HepG2 (cell line): ENCODE measurements around the gene POLR3E. TPM values are rescaled to one million over a fixed set of nuclear protein-coding genes. Genes with fewer than 3 reads are reported as not detected.
A peak's percentile ranks its signal among the peaks of the same experiment; 100 is the strongest.

ENCODE experiments used
- ATAC-seq: fragments of 200-7000 bp; cut with Tn5 transposase; 3 replicates; pipeline ENCODE4 v1.9.1; 2020; ENCODE audit warnings: mild to moderate bottlenecking, moderate library complexity
- BruUV-seq: library from RNA; stranded (reverse); fragments of 400-500 nt; replicated peaks from 2 replicates; lab custom pipeline; 2021; lab: Mats Ljungman, UMichigan
- CTCF ChIA-PET: fragments of 300-600 bp; formaldehyde crosslinking; extraction: SDS; loops from one replicate; lab custom pipeline; 2021; ENCODE audit warnings: low total read pairs, inconsistent platforms, low intra/inter-chr PET ratio; lab: Yijun Ruan, JAX
- POLR2A ChIA-PET: fragments of 350-600 bp; sonication (Branson Sonifier 250); formaldehyde crosslinking; loops from one replicate; lab custom pipeline; 2020; ENCODE audit warnings: antibody characterized with exemption, inconsistent platforms; lab: Yijun Ruan, JAX
- DNase-seq: peaks from one replicate; pipeline ENCODE4 v3.0.0-alpha.2; 2015; ENCODE audit warnings: low spot score
- FAIRE-seq: peaks from 3 replicates; lab custom pipeline; 2011; peaks lifted over from hg19 to GRCh38; lab: Jason Lieb, UNC
- H2AFZ ChIP-seq: one replicate; pipeline ENCODE4 v1.6.1; 2011; ENCODE audit warnings: low read length, inconsistent platforms
- H3K27ac ChIP-seq: fragments of 300-600 bp; 3 replicates; pipeline ENCODE4 v1.8.0; 2011; ENCODE audit warnings: mixed run types, mild to moderate bottlenecking, mixed read lengths, low read length, inconsistent platforms; ENCODE audit not compliant: insufficient read depth; ENCODE audit errors: extremely low read length
- H3K27me3 ChIP-seq, 2 experiments: fragments of 200-600 bp in 1 of 2; 2 replicates in 1 of 2; 3 replicates in 1 of 2; pipeline versions ENCODE4 v1.6.0 to v1.8.0; 2011; ENCODE audit warnings: low read length in 2 of 2, mild to moderate bottlenecking in 2 of 2, moderate library complexity in 2 of 2, inconsistent platforms in 1 of 2; ENCODE audit not compliant: insufficient read depth in 2 of 2, control insufficient read depth in 1 of 2
- H3K36me3 ChIP-seq, 2 experiments: fragments of 200-600 bp in 1 of 2; replicated peaks in 1 of 2; 2 replicates in 1 of 2; 3 replicates in 1 of 2; pipeline versions ENCODE4 v1.5.1 to v1.8.0; 2011; ENCODE audit warnings: low read length in 2 of 2, inconsistent platforms in 1 of 2; ENCODE audit not compliant: insufficient read depth in 2 of 2, control insufficient read depth in 1 of 2
- H3K4me1 ChIP-seq: 2 replicates; pipeline ENCODE4 v1.5.1; 2012; ENCODE audit warnings: low read length, inconsistent platforms; ENCODE audit not compliant: insufficient read depth
- H3K4me2 ChIP-seq: 2 replicates; pipeline ENCODE4 v1.6.0; 2011; ENCODE audit warnings: low read depth, low read length, inconsistent platforms
- H3K4me3 ChIP-seq, 3 experiments: fragments of 200-600 bp in 1 of 3; sonication (generic), shearing (Covaris generic) in 1 of 3; replicated peaks in 1 of 3; 2 replicates each; pipeline ENCODE4 v1.5.1; 2011 to 2016; ENCODE audit warnings: low read length in 3 of 3, inconsistent platforms in 2 of 3, low read depth in 2 of 3, mild to moderate bottlenecking in 2 of 3, control low read depth in 1 of 3, mixed read lengths in 1 of 3; ENCODE audit not compliant: insufficient read depth in 1 of 3
- H3K79me2 ChIP-seq: one replicate; pipeline ENCODE4 v1.6.1; 2011; ENCODE audit warnings: low read length, inconsistent platforms; ENCODE audit not compliant: insufficient read depth
- H3K9ac ChIP-seq: 2 replicates; pipeline ENCODE4 v1.6.0; 2011; ENCODE audit warnings: mild to moderate bottlenecking, low read depth, low read length, inconsistent platforms; ENCODE audit not compliant: insufficient read depth
- H3K9me3 ChIP-seq: 2 replicates; pipeline ENCODE4 v1.5.1; 2012; ENCODE audit warnings: mild to moderate bottlenecking, low read length
- H4K20me1 ChIP-seq: 2 replicates; pipeline ENCODE4 v1.6.0; 2011; ENCODE audit warnings: inconsistent platforms, mild to moderate bottlenecking, low read length, moderate library complexity; ENCODE audit not compliant: insufficient read depth
- AGO2 ChIP-seq: fragments of 200-400 bp; formaldehyde crosslinking; optimal IDR thresholded peaks from 2 replicates; pipeline ENCODE3; 2017; ENCODE audit warnings: mild to moderate bottlenecking, low read depth, low read length, moderate library complexity
- ARNT2 ChIP-seq: sonication (generic); formaldehyde crosslinking; IDR thresholded peaks from 2 replicates; pipeline ENCODE4 v1.8.0; 2022; ENCODE audit warnings: mild to moderate bottlenecking, low read depth, missing genetic modification reagents, moderate library complexity
- CC2D1A ChIP-seq: sonication (generic); formaldehyde crosslinking; IDR thresholded peaks from 2 replicates; pipeline ENCODE4 v1.8.1; 2023; ENCODE audit warnings: mild to moderate bottlenecking, missing genetic modification reagents
- EED ChIP-seq: sonication (generic); formaldehyde crosslinking; IDR thresholded peaks from 2 replicates; pipeline ENCODE4 v1.5.0; 2020; ENCODE audit warnings: mild to moderate bottlenecking, missing genetic modification reagents
- HBP1 ChIP-seq: IDR thresholded peaks from 2 replicates; pipeline ENCODE4 v1.6.1; 2016; ENCODE audit warnings: low read depth, control low read depth
- HIVEP1 ChIP-seq: sonication (generic); formaldehyde crosslinking; IDR thresholded peaks from 2 replicates; pipeline ENCODE4 v1.4.0; 2020; ENCODE audit warnings: mild to moderate bottlenecking, missing genetic modification reagents
- JUNB ChIP-seq: sonication (generic); formaldehyde crosslinking; IDR thresholded peaks from 2 replicates; pipeline ENCODE4 v1.8.0; 2022; ENCODE audit warnings: missing genetic modification reagents, mild to moderate bottlenecking, borderline replicate concordance
- MAFK ChIP-seq, 2 experiments: IDR thresholded peaks in 1 of 2; conservative IDR thresholded peaks in 1 of 2; 2 replicates each; pipeline ENCODE4 v1.6.1; 2011; ENCODE audit warnings: improper control_type of control experiment in 2 of 2, low read length in 2 of 2
- PHF8 ChIP-seq: sonication (generic); formaldehyde crosslinking; IDR thresholded peaks from 2 replicates; pipeline ENCODE4 v1.5.0; 2020; ENCODE audit warnings: missing genetic modification reagents
- RCOR2 ChIP-seq: IDR thresholded peaks from 2 replicates; pipeline ENCODE4 v1.6.1; 2016; ENCODE audit warnings: missing biosample characterization, missing genetic modification reagents
- RFX5 ChIP-seq: IDR thresholded peaks from 2 replicates; pipeline ENCODE4 v1.6.1; 2011; ENCODE audit warnings: low read depth, low read length, improper control_type of control experiment
- SMAD3 ChIP-seq: sonication (generic); formaldehyde crosslinking; IDR thresholded peaks from 2 replicates; pipeline ENCODE4 v1.4.0; 2020; ENCODE audit warnings: missing genetic modification reagents
- TFE3 ChIP-seq: IDR thresholded peaks from 2 replicates; pipeline ENCODE4 v1.6.1; 2016
- ZNF33A ChIP-seq: sonication (generic); formaldehyde crosslinking; IDR thresholded peaks from 2 replicates; pipeline ENCODE4 v1.5.1; 2020; ENCODE audit warnings: missing genetic modification reagents, mild to moderate bottlenecking, moderate library complexity, borderline replicate concordance
- ZZZ3 ChIP-seq: sonication (generic); formaldehyde crosslinking; IDR thresholded peaks from 2 replicates; pipeline ENCODE4 v1.4.0; 2020; ENCODE audit warnings: missing genetic modification reagents, mild to moderate bottlenecking, borderline replicate concordance
- whole genome bisulfite sequencing: methylation state at CpG from one replicate; pipeline ENCODE4 v1.1.6; 2017; ENCODE audit warnings: low lambda C conversion rate; 5-methylcytosine and 5-hydroxymethylcytosine counted together
- in situ Hi-C: cut with HindIII; loops from 2 replicates; pipeline ENCODE4 v1.10.0; 2017; ENCODE audit warnings: low pct_unique_long_range_greater_than_20kb; ENCODE audit not compliant: extremely low pct_ligation_motif_present
- intact Hi-C: fragments of 100-400 bp; cut with micrococcal nuclease; formaldehyde crosslinking; loops from one replicate; pipeline ENCODE4 v1.10.0; 2022; ENCODE audit not compliant: unreplicated experiment
- polyA plus RNA-seq, 8 experiments: library from polyadenylated mRNA; depleted of rRNA in 3 of 8; stranded (reverse) in 7 of 8; unstranded in 1 of 8; fragments of >200 nt; fragmentation: Illumina TruSeq in 4 of 8; extraction: Trizol in 4 of 8; gene quantifications; 2 replicates each; pipeline versions ENCODE4 v1.2.1 to v1.2.3, GENCODE V29; 2011 to 2016; ENCODE audit warnings: low read depth in 4 of 8, missing spikeins in 1 of 8, mixed read lengths in 1 of 8; ENCODE audit not compliant: insufficient read depth in 1 of 8
- total RNA-seq, 5 experiments: library from RNA; depleted of rRNA; stranded (reverse); fragments of >200 nt; fragmentation: Illumina TruSeq; extraction: Trizol; gene quantifications; 2 replicates each; pipeline ENCODE4 v1.2.3, GENCODE V29; 2016; ENCODE audit warnings: low read depth in 1 of 5

The POLR3E gene
- total and polyA plus RNA-seq, 2 of the 13 experiments (the other 11 are each of a cell fraction or from before 2014, with no cell fraction given) = 135 to 262 TPM

- Histone ChIP-seq H3K9me3 (peaks cover 13% of the 10 kb centered on the region), H3K4me1 (no peaks in the 10 kb centered on the region), H3K27ac (no peak overlapping the region), H3K27me3 (no peaks in the 10 kb centered on the region), H2AFZ (no peak overlapping the region), H3K4me2 (no peak overlapping the region), H3K36me3 (peaks cover 27 to 56% of the 10 kb centered on the region in 2 experiments), H3K4me3 (no peak overlapping the region), H3K79me2 (no peaks in the 10 kb centered on the region), H3K9ac (no peak overlapping the region), H4K20me1 (no peaks in the 10 kb centered on the region)
- WGBS = 100% methylated on average over 3 of the region's 3 CpGs
- FAIRE-seq = no peak
- BruUV-seq = no TSS peak
- peak; percentile 58 for ATAC-seq
- ChIA-PET POLR2A (interaction anchor here (0.5 to 1.7 kb wide), 3 partner anchors 12 to 129 kb away, joined by 3 to 4 read pairs (median 4); partner anchors contain the start of gene EEF2K), CTCF (no interaction called here)
- in situ Hi-C loops = loop anchor here (25.0 kb wide), 2 partner anchors 773 to 1173 kb away; partner anchors contain the start of genes DNAH3 and LDAF1
- DNase-seq = no peak
- intact Hi-C loops = no loop called here
- TF ChIP-seq CC2D1A (CRISPR knock-in tag) (no peak), RCOR2 (CRISPR knock-in tag) (no peak), TFE3 (CRISPR knock-in tag) (no peak), HBP1 (CRISPR knock-in tag) (no peak), AGO2 (peak; percentile 98), ARNT2 (0 out of 2 replicates have a peak, but pooled peaks have one; percentile 65), SMAD3 (no peak), RFX5 (no peak), ZZZ3 (no peak), MAFK (conservative IDR thresholded peaks at IDR 0.05 in 1 of 2, IDR thresholded peaks at IDR 0.05 in 1 of 2; ENCODE audit: low read length in 2 of 2) (no peak), JUNB (no peak), EED (no peak), HIVEP1 (CRISPR knock-in tag) (peak; percentile 64; the same call in 1 of the 2 replicates), PHF8 (CRISPR knock-in tag) (0 out of 2 replicates have a peak, but pooled peaks have one; percentile 16), ZNF33A (no peak)
Measured at GRCh38 chr16:22335668-22336246, 38.5 kb downstream of the POLR3E start.
